Endothelial cell of umbilical vein (primary cell): ENCODE data around the gene KLHL13.

Source experiments
- EZH2 ChIP-seq: IDR thresholded peaks from 2 replicates; pipeline ENCODE4 v1.6.1; 2012; ENCODE audit warnings: borderline replicate concordance, low read depth, mild to moderate bottlenecking, moderate library complexity, low read length, inconsistent platforms; ENCODE audit not compliant: severe bottlenecking
- GATA2 ChIP-seq: IDR thresholded peaks from 2 replicates; pipeline ENCODE4 v1.7.0; 2011; ENCODE audit warnings: low read depth, mild to moderate bottlenecking, moderate library complexity, mixed read lengths, low read length; ENCODE audit not compliant: insufficient read length, insufficient read depth
- MYC ChIP-seq: IDR thresholded peaks from one replicate; pipeline ENCODE4 v1.6.1; 2011; ENCODE audit warnings: mild to moderate bottlenecking, low read depth, low read length
- POLR2A ChIP-seq: IDR thresholded peaks from 2 replicates; pipeline ENCODE4 v1.6.1; 2012; ENCODE audit warnings: low read depth, mild to moderate bottlenecking, control low read depth, low read length
- POLR2AphosphoS5 ChIP-seq: IDR thresholded peaks from 2 replicates; pipeline ENCODE4 v1.6.1; 2012; ENCODE audit warnings: low read depth, mild to moderate bottlenecking, control low read depth, low read length, moderate library complexity; ENCODE audit not compliant: insufficient read depth
- TF ChIP-seq, protein P1 (sequence below), 2 donors: IDR thresholded peaks; 1 replicate in 1 of 2; 2 replicates in 1 of 2; pipeline ENCODE4 v1.5.1; 2011; ENCODE audit warnings: low read length in 2 of 2, mild to moderate bottlenecking in 2 of 2, moderate library complexity in 2 of 2, control low read depth in 1 of 2, inconsistent platforms in 1 of 2, low read depth in 1 of 2; ENCODE audit not compliant: insufficient read depth in 1 of 2; ENCODE audit errors: extremely low read depth in 1 of 2
- TF ChIP-seq, protein P2 (sequence below): IDR thresholded peaks from 2 replicates; pipeline ENCODE4 v1.6.1; 2011; ENCODE audit not compliant: insufficient read depth, insufficient read length

DNA sequence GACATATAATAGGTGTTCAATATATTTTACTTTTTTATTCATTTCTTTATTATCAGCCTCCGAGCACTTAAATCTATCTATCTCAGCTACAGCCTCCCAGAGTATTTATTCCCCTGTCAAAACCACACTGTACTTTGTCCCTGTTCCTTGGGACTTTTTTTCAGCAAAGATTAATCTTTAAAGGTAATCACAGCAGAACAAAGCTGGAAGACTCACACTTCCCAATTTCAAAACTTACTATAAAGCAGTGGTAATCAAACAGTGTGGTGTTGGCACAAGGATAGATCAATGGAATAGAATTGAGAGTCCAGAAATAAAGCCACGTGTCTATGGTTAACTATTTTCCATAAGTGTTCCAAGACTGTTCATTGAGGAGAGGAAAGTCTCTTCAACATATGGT is 59.7 kb downstream of the KLHL13 start:
- TF ChIP-seq, protein P1, sequence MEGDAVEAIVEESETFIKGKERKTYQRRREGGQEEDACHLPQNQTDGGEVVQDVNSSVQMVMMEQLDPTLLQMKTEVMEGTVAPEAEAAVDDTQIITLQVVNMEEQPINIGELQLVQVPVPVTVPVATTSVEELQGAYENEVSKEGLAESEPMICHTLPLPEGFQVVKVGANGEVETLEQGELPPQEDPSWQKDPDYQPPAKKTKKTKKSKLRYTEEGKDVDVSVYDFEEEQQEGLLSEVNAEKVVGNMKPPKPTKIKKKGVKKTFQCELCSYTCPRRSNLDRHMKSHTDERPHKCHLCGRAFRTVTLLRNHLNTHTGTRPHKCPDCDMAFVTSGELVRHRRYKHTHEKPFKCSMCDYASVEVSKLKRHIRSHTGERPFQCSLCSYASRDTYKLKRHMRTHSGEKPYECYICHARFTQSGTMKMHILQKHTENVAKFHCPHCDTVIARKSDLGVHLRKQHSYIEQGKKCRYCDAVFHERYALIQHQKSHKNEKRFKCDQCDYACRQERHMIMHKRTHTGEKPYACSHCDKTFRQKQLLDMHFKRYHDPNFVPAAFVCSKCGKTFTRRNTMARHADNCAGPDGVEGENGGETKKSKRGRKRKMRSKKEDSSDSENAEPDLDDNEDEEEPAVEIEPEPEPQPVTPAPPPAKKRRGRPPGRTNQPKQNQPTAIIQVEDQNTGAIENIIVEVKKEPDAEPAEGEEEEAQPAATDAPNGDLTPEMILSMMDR (IDR thresholded peaks at IDR 0.05; ENCODE audit: extremely low read depth in 1 of 2, insufficient read depth in 1 of 2, low read depth in 1 of 2, low read length in 2 of 2): no peak
- TF ChIP-seq GATA2 (no peak), POLR2A (no peak), POLR2AphosphoS5 (no peak), MYC (no peak), EZH2 (no peak)
- TF ChIP-seq, protein P2, sequence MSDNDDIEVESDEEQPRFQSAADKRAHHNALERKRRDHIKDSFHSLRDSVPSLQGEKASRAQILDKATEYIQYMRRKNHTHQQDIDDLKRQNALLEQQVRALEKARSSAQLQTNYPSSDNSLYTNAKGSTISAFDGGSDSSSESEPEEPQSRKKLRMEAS: no peak
